CMK (cell line): ENCODE data around the gene LRTM2.

Experiments
- DNase-seq: peaks from one replicate; pipeline ENCODE4 v3.0.0-alpha.2; 2010; ENCODE audit warnings: low read depth

LRTM2 gene

DNA sequence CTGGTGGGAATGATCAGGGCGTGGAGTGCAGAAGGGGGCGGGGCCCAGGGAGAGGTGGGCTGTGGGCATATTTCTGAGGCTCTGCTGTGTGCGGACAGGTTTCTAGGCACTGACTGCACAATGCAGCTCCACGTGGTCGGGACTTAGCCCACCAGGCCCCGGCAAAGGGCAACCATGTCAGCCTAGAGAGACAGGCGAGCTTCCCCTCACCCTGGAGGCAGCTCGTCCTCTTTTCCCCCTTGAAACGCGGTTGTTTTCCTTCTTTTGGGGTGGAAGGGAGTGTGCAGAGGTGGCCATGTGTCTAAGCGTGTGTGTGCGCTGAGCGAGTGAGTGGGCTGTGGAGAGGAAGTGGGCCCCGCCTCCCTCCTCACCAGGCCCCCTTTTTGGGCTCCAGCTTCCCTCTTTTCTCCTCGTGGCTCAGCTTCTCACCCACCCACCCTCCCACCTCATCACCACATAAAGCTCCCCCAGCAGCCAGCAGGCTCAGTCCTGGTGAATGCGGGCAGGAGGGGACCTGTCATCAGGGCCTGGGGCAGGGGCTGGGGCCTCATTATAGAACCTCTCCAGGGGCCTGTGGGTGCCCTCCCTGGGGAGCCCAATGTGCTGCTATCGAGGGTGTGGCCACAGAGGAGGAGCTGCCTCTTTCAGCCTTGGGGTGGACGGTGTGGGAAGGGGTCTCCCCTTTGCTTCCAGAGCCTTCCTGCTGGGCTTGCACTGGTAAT, 22.0 kb downstream of the LRTM2 start:
- DNase-seq = no peak

DNA sequence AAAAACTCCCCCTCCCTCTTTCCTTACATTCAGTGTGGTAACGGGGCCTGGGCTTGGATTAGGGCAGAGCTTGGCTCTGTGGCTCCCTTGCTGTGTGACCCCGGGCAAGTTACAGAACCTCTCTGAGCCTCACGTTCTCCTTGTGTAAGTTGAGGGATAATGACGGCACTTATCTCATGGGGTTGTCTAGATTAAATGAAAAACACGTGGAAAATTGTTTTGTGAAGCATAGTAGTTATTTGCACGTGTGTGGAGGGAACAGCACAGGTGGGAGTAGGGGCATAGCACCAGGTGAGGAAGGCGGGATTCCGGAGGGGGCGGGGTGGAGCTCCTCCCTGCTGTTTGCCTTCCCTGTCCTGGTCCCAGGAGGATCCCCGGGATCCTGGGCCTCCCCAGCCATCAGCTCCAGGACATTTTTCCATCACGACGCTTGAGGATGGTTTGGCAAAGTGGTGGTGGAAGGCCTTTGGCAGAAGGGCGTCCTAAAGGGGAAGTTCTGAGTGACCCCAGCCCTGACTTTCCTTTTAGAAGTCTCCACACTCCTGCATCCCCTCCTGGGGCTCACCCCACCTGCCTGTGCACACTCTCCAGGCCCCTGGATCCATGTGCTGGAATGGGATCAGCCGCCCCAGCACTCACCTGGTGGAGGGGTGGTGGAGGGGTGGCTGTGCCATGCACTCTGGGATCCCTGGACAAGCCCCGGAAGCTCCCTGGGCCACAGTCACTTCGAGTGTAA, 22.7 kb downstream of the LRTM2 start:
- no peak for DNase-seq

DNA sequence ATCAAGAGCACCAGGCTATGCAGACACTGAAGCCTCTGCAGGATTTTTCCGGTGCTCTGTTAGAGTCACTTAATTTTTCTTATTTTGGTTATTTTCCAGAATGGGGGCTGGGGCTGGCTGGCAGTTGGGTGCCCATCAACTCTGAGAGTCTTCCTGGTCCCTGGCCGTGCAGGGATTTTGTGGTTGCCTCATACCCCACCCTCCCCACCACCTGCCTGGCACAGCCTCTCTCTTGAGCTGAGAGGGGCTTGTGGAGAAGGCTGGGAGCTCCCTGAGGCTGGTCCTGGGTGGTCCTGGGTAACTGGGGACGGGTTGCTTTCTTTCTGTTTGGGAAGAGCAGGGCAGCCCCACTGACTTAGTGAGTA, 23.3 kb downstream of the LRTM2 start:
- DNase-seq = no peak

DNA sequence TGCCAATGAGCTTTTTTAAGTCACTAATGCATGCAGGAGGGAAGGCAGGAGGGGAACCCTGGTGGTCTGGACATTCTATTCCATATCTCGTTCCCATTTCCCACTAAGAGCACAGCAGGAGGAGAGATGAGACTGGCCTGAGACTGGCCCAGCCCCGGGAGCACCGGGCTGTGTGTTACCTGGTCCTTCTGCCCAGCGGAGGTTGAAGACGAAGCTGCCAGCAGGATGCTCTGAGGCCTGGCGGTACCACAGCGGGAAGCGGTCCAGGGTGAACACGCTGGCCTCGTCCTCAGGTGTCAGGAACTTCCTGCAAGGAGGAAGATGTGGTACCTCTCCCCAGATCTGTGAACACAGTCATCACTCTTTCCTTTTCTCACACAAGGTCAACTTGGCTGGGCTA, 23.9 kb downstream of the LRTM2 start:
- DNase-seq = no peak

DNA sequence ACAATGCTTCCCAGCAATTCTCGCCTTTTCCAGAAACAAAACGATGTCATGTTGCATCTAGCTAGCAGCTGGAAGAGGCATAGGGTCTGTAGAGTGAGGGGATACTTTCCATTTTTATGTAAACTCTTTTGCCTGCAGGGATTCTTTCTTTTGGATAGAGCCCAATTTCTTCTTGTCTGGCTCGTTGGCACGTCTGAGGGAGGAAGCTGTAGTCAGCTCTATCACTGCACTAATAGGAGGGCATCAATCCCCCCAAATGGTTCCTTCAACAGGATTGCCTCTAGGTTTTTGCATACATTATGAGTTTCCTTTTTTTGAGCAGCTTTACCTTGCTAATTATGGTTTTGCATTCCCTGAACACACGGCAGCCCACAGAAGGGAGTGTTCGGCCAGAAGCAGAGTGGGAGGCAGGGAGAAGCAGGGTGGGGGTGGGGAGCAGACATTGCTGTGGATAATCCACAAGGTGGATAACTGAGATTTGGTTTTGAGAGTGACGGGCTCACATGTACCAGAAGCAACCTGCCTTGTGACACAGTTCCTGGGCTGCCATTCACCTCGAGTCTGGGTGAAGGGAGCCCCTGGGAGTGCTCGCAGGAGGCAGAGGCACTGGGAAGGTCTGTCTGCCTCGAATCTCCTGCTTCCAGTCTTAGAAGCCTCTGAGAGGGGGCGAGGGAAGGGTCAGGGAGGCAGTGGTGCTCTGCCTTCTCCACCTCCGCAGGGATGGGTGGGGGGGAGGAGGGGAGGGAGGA, 24.5 kb downstream of the LRTM2 start:
- DNase-seq = no peak

DNA sequence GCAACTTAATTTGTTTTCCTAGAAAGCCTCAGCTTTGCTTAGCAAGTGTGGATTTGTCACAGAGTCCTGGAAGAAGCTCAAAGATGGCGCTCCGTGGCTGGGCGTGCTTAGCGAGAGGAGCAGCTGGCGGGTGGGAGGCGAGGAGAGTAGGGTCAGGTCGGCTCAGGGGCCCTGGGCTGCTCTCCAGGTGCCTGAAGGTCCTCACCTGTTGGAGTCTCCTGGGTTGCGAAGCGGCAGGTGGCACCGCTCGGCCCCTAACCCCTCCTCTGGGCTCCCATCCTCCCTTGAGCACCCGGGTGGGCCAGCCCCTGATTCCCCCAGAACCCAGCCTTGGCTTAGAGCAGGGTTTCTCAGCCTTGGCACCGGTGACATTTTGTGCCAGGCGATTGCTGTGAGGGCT, 25.1 kb downstream of the LRTM2 start:
- DNase-seq = no peak

DNA sequence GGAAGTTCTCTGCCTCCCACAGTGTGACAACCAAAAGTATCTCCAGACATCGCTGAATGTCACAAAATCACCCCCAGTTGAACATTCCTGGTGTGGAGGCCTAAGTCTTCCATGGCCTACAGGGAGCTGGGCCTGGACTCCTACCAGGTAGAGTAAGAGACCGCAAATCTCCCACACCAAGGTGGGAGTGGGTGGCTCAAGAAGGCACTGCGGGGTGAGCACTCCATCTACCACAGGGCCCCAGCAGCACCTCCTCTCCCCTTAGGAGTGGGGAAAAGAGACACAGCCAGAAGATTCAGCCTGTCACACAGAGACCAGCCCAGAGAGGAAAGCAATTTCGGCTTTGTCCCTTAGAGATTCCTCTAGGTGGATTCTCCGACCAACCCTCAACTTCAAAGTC, 25.5 kb downstream of the LRTM2 start:
- no peak for DNase-seq

DNA sequence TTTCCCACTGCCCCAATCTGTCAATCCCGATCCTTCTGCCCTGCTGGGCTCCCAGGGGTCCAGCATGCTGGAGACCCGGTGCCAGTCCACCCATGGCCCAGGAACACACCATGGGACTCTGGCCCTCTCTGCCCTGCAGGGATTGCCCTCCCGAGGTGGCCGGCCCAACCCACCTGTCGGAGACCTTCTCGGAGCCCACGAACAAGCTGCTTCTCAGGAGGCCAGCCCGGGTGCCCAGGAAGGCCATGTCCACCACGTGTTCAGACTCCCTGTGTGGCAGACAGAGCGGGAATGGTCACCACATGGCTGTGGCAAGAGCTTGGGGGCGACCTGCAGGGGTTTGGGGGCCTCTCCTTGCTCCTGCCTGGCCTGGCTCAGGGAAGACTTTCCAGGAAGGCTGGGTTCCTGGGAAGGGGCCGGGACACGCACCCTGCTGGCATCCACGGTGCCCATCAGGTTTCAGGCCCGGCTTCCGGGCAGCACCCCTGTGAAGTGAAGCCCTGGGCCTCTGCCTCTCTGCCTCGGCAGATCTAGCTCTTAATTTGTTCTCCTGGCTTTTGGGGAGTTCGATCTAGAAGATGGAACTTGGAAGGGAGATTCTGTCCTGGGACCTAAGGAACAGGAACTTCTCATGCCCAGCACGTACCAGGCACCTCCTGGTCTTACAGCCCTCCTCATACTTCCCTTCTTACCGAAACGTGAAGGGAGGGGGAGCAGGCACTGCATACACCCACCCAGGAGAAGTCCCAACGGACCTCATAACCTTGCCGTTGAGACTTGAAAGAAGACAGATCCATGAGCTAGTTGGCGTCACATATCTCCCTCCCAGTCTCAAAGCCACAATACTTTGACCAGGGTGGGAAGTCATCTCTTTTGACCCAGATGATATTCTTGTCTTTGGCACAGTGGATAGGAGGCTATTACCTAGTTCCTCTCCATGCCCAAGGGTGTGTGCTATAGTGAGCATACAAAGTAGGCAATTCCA, 26.3 kb downstream of the LRTM2 start:
- DNase-seq = no peak

DNA sequence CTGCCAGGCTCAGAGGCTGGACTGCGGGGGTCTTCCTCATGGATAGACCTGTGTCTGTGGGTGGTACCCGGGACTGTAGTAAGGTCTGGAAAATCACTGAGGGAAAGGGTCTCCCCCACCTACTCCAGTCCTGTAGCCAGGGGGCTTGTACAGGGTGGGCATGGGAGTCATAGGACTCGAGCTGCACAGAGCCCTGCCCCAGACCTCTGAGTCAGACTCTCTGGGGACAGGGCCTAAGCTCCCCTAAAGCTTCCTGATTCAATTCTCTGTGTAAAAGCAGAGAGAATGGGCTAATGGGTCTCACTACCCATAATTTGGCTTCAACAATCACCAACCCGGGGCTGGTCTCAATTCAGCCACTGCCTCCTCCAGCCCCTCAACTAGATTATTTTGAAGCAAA, 27.0 kb downstream of the LRTM2 start:
- no peak for DNase-seq

DNA sequence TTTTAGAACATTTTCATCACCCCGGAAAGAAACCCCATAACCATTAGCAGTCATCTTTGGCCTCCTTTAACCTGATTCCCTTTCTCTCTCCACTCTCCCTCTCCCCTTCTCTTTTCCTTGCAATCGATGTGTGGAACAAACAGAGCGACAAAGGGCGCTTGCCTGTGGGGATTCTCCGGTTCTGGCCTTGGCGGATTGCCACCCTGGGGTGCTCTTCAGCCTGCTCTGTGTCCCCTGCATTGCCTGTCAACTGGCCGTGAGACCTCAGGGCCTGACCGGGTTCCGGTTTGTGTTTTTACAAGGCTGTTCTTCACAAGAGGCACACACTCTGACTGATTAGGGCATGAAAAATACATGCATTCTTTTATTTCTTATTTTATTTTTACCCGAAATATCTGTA, 27.8 kb downstream of the LRTM2 start:
- no peak for DNase-seq

DNA sequence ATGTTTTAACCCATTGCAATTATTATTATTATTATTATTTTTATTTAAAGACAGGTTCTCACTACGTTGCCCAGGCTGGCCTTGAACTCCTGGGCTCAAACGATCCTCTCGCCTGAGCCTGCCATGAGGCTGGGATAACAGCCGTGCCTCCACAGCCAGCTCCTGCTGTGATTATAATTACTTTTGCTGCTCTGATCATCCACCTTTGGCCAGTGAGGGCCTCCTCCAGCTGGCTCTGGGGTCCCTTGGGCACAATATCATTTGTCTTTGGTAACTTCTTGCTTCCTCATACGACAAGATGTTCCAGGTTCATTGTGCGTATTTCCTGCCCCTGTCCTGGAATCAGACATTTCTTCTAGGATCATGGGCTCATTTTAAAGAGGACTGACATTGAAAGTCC, 28.4 kb downstream of the LRTM2 start:
- DNase-seq = no peak

DNA sequence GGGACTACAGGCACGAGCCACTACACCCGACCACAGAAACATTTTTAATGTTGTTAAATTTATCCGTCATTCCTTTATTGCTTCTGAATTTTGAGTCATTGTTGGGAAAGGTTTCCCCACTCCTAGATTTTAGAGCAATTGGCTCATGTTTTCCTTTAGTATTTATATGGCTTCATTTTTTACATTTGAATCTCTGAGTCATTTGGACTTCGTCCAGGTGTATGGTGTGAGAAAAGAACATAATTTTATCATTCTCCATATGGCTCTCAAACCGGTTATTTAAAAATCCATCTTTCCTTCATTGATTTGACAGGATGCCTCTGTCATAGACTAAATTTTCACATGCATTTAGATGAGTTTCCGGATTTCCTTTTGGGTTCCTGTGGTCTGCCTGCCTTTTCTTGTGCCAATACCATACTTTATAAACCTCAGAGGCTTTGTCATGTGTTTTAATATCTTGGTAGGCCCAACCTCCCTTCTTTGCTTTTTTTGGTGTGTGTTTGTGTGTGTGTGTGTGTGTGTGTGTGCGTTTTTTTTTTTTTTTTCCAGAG, 30.9 kb downstream of the LRTM2 start:
- no peak for DNase-seq

DNA sequence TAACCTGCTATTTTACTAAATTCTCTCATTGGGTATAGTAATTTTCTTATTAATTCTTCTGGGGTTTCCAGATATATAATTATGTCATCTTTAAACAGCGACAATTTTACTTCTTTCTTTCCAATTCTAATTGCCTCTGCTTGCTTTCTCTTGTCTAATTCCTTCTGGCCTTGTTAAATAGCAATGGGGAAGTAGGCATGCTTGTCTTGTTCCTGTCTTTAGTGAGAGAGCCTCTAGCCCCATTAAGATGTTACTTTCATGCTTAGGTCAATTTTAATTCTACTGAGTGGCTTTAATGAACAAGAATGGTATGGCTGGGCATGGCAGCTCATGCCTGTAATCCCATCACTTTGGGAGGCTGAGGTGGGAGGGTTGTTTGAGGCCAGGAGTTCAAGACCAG, 31.7 kb downstream of the LRTM2 start:
- no peak for DNase-seq

DNA sequence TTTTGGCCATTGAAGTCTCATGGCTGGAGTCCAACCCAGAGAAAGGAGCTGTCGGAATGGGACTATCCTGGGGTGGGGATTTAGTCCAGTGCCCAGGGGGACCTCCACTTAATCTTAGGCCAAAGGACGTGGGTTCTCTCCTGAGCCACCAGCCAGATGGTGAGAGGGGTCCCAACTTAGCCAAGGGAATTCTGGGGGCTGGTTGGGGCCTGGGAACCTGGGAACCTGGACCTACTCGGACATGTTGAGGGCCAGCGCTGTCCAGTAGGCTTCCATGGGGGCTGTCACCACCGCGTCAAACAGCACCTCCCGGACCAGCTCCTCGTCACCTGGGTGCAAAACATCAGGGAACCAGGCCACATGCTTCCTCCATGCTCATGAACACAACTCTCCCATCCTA, 33.4 kb downstream of the LRTM2 start:
- no peak for DNase-seq

DNA sequence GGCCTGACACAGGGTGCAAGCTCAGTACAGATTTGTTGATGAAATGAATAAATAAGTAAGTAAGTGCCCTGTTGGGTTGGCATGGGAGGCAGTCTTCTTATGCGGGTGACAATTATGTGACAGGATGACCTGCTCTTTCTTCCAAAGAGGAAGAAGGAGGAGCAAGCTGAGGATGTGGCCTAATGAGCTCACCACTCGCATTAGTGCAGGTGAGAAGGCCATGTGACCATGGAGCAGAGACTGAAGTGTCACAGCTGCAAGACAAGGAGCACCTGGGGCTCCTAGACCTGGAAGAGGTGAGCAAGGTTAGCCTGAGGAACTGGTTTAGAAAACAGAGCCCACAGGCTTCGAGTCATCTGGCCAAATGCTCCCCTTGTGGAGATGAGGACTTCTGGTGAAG, 34.9 kb downstream of the LRTM2 start:
- DNase-seq = no peak

DNA sequence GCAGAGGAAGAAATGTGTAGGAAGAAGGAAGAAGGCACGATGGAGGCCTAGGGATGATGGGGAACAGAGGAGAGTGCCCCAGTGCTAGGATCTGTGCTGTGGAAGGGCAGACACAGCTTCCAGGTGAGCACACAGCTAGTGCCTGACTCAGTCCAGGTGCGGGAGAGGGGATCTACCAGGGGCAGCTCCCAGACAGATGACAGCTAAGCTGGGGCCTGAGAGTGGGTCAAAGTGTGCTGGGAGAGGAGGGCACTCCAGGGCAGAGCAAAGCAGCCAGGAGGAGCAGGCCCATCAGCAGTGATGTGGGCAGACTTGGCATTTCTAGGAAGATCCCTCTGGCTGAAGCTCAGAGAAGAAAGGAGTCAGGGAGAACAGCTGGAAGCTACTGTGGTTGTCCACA, 36.7 kb downstream of the LRTM2 start:
- DNase-seq = no peak

DNA sequence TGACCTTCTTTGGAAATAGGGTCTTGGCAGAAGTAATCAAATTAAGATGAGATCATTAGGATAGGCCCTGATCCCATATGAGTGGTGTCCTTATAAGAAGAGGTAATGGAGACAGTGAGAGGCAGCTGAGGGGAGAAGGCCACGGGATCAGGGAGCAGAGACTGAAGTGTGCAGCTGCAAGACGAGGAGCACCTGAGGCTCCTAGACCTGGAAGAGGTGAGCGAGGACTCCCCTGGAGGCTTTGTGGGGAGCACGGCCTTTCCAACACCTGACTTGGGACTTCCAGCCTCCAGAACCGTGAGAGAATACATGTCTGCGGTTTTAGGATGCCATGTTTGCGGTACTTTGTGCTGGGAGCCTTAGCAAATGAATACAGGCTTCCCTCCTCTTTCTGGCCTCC, 37.5 kb downstream of the LRTM2 start:
- DNase-seq = no peak

DNA sequence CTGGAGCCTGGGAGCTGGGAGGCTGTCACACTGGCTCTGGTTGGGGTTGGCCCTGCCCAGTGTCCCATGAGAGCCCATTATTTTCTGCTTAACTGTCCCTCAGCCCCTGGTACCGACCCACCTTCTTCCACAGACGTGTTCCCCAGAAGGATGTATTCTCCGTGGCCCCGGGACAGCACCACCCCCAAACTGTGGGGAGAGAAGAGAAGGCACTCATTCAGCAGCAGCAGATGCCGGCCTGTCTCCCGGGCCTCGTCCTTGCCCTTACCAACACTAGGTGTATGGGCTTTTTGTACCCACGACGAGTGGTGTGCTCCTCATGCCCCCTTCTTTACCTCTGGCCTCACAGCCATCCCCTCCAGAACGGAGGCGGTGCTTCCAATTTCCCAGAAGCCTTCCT, 38.1 kb downstream of the LRTM2 start:
- no peak for DNase-seq

DNA sequence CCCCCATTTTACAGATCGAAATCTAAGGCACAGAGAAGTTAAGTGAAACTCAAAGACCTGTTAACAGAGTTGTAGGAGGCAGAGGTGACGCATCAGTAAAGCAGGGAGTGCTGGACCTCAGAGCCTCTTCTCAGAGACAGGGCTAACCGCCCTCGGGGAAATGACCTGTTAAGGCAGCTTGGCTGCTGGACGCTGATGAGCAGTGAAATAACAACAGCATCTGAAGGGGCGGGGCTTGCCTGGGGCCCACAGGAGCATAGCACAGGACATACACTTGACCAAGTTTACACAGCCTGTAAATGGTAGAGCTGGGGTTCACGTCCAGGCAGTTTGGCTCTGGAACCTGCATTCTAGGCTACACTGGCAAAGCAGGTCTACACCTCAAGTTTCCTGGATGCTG, 39.3 kb downstream of the LRTM2 start:
- DNase-seq = no peak

DNA sequence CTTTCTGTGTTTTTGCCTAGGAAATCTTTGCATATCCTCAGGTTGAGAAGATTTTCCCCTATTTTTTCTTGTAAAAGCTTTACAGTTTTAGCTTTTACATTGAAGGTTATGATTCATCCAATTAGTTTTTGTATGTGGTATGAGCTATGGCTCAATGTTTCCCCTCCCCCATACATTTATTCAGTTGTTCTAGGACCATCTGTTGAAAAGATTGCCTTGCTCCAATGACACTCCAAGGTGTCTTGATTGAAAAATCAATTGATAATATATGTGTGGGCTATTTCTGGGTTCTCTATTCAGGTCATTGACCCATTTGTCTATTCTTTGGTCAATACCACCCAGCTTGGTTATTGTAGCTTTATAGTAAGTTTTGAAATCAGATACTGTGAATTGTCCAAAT, 42.6 kb downstream of the LRTM2 start:
- no peak for DNase-seq

DNA sequence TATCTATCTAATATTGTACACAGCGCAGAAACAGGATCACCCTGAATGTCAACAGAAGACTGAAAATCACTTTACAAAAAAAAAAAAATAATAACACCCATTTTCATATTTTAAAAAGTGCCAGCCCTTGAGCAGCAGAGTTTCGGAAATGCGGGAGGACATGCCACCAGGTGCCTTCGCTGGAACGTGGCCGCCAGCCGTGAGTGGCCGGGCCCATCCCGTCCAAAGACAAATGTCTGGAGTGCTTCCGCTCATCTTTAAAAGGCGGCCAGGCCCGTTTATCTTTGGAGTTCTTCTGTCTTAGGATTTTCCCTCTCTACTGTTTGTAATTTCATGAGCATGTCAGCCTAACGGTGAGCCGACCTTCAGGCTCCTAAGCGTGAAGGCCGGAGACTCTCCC, 43.5 kb downstream of the LRTM2 start:
- DNase-seq = no peak

DNA sequence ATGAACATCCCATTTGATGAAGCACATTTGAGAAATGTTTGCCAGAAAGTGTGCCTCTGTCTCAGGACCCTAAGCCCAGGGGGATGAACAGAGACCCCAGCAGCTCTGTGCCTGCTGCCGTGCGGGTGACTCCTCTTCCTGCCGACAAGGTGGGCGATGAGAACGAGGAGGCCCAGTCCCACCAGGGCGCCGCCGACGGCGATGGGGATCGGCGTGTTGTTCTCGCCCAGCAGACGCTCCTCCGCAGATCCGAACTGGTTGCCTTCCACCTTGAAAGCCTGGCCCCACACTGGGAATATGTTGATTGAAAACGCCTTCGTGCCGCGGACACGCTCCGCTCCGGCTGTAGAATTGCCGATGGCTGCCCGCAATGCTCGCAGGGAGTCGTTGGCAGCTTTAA, 44.1 kb downstream of the LRTM2 start:
- no peak for DNase-seq
